A673 (cell line): ENCODE measurements around the gene GRXCR1. TPM values are rescaled to one million over a fixed set of nuclear protein-coding genes. Genes with fewer than 3 reads are reported as not detected.

Experiments
- BruUV-seq: library from RNA; stranded (reverse); fragments of 400-500 nt; replicated peaks from 2 replicates; lab custom pipeline; 2021; lab: Mats Ljungman, UMichigan
- CTCF ChIA-PET: fragments of 300-600 bp; sonication (Branson Sonifier 250); formaldehyde crosslinking; loops from one replicate; lab custom pipeline; 2022; ENCODE audit warnings: antibody characterized with exemption; lab: Charles Lee
- POLR2A ChIA-PET: fragments of 300-600 bp; sonication (Branson Sonifier 250); formaldehyde crosslinking; loops from one replicate; lab custom pipeline; 2022; ENCODE audit warnings: antibody characterized with exemption; ENCODE audit not compliant: low non-redundant PET; lab: Charles Lee
- DNase-seq: peaks from one replicate; pipeline ENCODE4 v3.0.0-alpha.2; 2015; ENCODE audit warnings: low spot score
- H3K27ac ChIP-seq: fragments of 200-600 bp; sonication (generic); 2 replicates; pipeline ENCODE4 v1.5.1; 2016; ENCODE audit warnings: mixed run types, low read depth, mild to moderate bottlenecking, mixed read lengths, antibody characterized with exemption, low read length; ENCODE audit not compliant: poor library complexity, severe bottlenecking
- H3K27me3 ChIP-seq: fragments of 200-600 bp; sonication (generic); replicated peaks from 2 replicates; pipeline ENCODE4 v1.6.1; 2017; ENCODE audit warnings: mixed run types, low read depth, mild to moderate bottlenecking, mixed read lengths, antibody characterized with exemption, low read length; ENCODE audit not compliant: insufficient read depth, poor library complexity
- H3K36me3 ChIP-seq: fragments of 200-600 bp; sonication (generic); 2 replicates; pipeline ENCODE4 v1.6.1; 2016; ENCODE audit warnings: mixed run types, mild to moderate bottlenecking, mixed read lengths, antibody characterized with exemption, low read length; ENCODE audit not compliant: insufficient read depth, poor library complexity, severe bottlenecking
- H3K4me1 ChIP-seq: fragments of 200-600 bp; sonication (generic); 2 replicates; pipeline ENCODE4 v1.6.1; 2017; ENCODE audit warnings: mixed run types, mild to moderate bottlenecking, mixed read lengths, antibody characterized with exemption, low read length; ENCODE audit not compliant: insufficient read depth, poor library complexity, severe bottlenecking
- H3K4me3 ChIP-seq: fragments of 200-600 bp; sonication (generic); 2 replicates; pipeline ENCODE4 v1.5.1; 2016; ENCODE audit warnings: low read depth, mixed run types, mild to moderate bottlenecking, mixed read lengths, low read length; ENCODE audit not compliant: poor library complexity, severe bottlenecking
- H3K9me3 ChIP-seq: fragments of 200-600 bp; sonication (generic); 2 replicates; pipeline ENCODE4 v1.6.1; 2016; ENCODE audit warnings: mixed run types, low read depth, mild to moderate bottlenecking, mixed read lengths, antibody characterized with exemption, low read length; ENCODE audit not compliant: poor library complexity, severe bottlenecking
- EZH2 ChIP-seq: fragments of 200-600 bp; sonication (generic); IDR thresholded peaks from 2 replicates; pipeline ENCODE4 v1.6.1; 2017; ENCODE audit warnings: borderline replicate concordance, low read depth, mild to moderate bottlenecking, mixed read lengths, antibody characterized with exemption, low read length; ENCODE audit not compliant: poor library complexity, severe bottlenecking
- intact Hi-C: fragments of 100-400 bp; cut with micrococcal nuclease; formaldehyde crosslinking; loops from one replicate; pipeline ENCODE4 v1.10.0; 2022; ENCODE audit not compliant: unreplicated experiment
- total RNA-seq: library from RNA; stranded (reverse); gene quantifications from 2 replicates; pipeline ENCODE4 v1.2.3, GENCODE V29; 2021
- TF ChIP-seq, protein P1 (sequence below): fragments of 300-800, 200-600 bp; sonication (generic); conservative IDR thresholded peaks from 2 replicates; pipeline ENCODE4 v1.5.1; 2017; ENCODE audit warnings: low read depth, mild to moderate bottlenecking, antibody characterized with exemption, low read length, moderate library complexity, mixed read lengths

GRXCR1 gene
- total RNA-seq, 1 experiment from 2014 or later, result not detected

DNA sequence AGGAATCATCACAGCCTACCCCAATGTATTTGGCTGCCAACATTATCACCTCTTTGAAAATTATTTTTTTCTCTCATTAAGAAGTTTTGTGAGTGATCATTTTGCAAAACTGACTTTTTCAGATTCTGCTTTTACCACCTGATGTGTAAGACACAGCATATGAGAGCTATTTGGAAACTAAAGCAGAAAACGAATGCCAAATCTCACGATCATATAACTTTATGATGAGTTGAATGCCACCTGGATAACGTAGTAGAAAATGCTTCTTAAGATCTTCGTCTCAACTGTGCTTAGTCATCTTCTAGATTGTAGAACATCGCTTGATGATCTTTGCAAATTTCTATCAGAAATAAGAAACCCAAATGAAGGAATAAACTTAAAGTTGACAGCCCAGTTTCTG, 21.3 kb upstream of the GRXCR1 start:
- Histone ChIP-seq H3K27me3 (no peaks in the 10 kb centered on the region), H3K36me3 (no peaks in the 10 kb centered on the region), H3K4me3 (no peak overlapping the region), H3K4me1 (no peaks in the 10 kb centered on the region), H3K9me3 (no peaks in the 10 kb centered on the region), H3K27ac (no peak overlapping the region)
- ChIA-PET POLR2A (no interaction called here), CTCF (no interaction called here)
- no peak for DNase-seq
- intact Hi-C loops, result no loop called here
- TF ChIP-seq, protein P1, sequence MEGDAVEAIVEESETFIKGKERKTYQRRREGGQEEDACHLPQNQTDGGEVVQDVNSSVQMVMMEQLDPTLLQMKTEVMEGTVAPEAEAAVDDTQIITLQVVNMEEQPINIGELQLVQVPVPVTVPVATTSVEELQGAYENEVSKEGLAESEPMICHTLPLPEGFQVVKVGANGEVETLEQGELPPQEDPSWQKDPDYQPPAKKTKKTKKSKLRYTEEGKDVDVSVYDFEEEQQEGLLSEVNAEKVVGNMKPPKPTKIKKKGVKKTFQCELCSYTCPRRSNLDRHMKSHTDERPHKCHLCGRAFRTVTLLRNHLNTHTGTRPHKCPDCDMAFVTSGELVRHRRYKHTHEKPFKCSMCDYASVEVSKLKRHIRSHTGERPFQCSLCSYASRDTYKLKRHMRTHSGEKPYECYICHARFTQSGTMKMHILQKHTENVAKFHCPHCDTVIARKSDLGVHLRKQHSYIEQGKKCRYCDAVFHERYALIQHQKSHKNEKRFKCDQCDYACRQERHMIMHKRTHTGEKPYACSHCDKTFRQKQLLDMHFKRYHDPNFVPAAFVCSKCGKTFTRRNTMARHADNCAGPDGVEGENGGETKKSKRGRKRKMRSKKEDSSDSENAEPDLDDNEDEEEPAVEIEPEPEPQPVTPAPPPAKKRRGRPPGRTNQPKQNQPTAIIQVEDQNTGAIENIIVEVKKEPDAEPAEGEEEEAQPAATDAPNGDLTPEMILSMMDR, result no peak
- no peak for TF ChIP-seq EZH2
- no TSS peak for BruUV-seq

DNA sequence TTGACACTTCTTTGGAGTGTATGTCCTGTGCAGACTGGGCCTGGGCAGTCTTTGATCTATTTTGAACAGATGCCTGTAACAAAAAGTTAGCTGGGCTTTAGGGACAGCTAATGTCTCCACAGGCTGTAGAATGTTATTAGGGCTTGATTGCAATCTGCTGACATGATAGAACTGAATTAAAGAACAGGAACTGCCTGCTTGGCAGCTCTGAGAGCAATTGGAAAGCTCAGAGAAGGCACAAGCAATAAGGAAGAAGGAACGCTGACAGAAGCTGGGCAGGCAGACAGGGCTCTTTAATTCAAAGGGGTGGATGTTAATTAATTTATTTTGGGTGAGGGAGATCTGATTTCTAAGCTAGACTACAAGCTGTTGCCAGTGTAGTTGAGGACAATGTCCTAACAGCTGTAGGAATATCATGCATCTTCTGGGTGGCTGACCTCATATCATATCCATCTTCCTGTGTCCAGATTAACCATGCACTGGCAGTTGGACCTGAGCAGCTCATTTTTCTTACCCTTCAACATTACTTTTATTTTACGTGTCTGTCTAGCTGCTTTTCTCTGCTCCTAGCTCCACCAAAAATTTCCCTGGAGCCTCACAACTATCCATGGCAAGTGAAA, 20.7 kb upstream of the GRXCR1 start:
- TF ChIP-seq, protein P1, result no peak
- no peak for TF ChIP-seq EZH2
- POLR2A ChIA-PET, result no interaction called here
- intact Hi-C loops, result no loop called here
- no peak overlapping the region for H3K27ac ChIP-seq
- no peaks in the 10 kb centered on the region for H3K9me3 ChIP-seq
- H3K4me1 ChIP-seq, result no peaks in the 10 kb centered on the region
- H3K36me3 ChIP-seq, result no peaks in the 10 kb centered on the region
- no peak overlapping the region for H3K4me3 ChIP-seq
- no peaks in the 10 kb centered on the region for H3K27me3 ChIP-seq
- no peak for DNase-seq
- CTCF ChIA-PET, result no interaction called here
- BruUV-seq, result no TSS peak

DNA sequence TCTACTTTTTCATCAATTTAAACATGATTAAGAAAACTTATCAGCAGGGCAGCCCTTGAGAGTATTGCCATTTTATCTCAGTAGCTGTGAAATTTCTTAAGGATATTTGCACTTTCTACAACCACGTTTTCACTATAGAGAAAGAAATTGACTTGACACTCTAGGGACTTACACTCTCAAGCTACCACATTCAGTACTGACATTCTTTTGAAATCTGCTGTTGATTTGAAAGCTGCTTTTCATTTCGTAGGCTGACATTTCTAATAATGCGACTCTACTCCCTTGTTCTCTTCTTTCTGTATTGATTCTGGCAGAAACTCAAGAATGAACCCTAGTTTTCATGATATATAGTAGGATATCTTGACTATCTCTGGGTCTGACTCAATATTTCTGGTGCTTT, 13.7 kb upstream of the GRXCR1 start:
- TF ChIP-seq, protein P1, result no peak
- TF ChIP-seq EZH2, result no peak
- H3K4me3 ChIP-seq, result no peak overlapping the region
- no peaks in the 10 kb centered on the region for H3K4me1 ChIP-seq
- no peaks in the 10 kb centered on the region for H3K9me3 ChIP-seq
- POLR2A ChIA-PET, result no interaction called here
- no TSS peak for BruUV-seq
- intact Hi-C loops, result no loop called here
- no peak overlapping the region for H3K27ac ChIP-seq
- CTCF ChIA-PET, result no interaction called here
- DNase-seq, result no peak
- no peaks in the 10 kb centered on the region for H3K36me3 ChIP-seq
- H3K27me3 ChIP-seq, result no peaks in the 10 kb centered on the region
